HG02642 (cell line): ENCODE results near the gene DCLRE1A.

Source experiments
- ATAC-seq: cut with Tn5 transposase; IDR thresholded peaks from one replicate; pipeline ENCODE4 v1.9.1; 2021; ENCODE audit warnings: mild to moderate bottlenecking; ENCODE audit not compliant: unreplicated experiment, poor library complexity

The DCLRE1A gene

DNA sequence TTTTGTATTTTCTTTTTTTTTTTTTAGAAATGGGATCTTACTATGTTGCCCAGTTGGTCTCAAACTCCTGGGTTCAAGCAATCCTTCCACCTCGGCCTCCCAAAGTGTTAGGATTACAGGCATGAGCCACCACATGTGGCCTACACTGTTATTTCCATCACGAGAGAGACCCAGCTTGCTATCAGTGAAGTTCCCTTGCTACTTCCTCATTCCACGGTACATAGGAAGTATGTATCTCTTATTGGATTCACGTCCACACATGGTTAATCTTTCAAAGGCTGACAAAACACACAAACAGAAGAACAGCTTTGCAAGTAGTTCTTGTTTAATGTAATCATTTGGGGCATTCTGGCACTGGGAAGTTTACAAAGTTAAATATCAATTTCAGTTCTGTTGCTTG is 50.9 kb downstream of the DCLRE1A start:
- no peak for ATAC-seq

DNA sequence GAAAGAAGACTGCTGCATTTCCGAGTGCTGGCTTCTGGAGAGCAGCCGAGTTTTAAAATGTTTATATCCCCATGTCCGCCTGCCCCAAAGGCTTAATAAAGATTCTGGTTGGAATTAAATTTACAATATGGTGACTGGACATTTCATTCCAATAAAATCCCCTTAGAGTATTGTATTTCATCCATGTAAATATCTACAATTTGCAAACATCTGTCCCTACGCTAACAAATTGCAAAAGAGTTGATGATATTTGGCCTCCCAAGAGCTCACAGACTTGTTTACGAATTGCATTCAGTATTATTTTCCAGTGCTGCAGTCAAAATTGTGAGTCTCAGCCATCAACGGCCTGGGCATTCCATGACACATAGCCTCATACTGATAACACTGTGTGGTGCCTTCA is 52.3 kb downstream of the DCLRE1A start:
- no peak for ATAC-seq

DNA sequence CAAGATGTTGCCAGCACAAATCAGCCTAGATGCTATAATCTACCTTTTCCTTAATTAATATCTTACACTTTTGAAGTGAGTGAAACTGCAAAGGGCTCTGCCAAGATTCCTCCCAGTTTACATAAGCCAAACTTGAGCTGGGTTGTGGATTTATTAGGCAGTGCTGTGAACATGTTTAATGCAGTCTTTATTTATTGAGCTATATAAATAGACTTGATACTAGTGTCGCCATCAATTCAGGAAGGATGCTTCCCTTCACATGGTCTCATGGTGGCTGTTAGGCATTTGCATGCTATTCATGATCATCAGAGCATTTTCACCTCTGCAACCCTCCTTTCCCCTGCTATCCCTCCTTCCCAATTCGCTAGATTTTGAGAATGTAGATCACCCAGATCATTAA is 62.2 kb downstream of the DCLRE1A start:
- no peak for ATAC-seq

DNA sequence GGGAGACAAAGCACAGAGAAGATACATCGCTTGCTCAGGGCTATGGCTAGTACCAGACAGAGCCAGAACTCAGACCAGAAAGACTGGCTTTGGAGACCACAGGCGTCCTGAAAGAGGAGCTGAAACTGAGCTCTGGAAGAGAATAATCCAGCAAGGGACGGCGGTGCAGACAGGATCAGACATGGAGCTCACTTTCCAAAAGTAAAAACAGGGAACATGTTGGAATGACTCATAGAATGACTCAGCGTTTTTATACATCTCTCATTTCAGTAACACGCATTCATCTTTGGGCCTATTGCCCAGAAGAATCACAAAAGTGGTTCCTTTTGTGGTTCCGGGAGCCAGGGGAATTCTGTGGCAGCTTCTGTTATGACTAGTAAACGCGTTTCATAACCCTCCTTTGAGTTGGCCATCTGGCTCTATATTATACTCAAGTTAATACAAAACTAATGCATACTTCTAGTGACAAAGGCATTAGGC is 65.2 kb downstream of the DCLRE1A start:
- ATAC-seq, result peak; percentile 80
